ENCODE data around the gene ELL2. TPM values are rescaled to one million over a fixed set of nuclear protein-coding genes. Genes with fewer than 3 reads are reported as not detected.

Gene ELL2
- total RNA-seq, 1 experiment from 2014 or later = 27.5 TPM

- Mint-ChIP-seq H3K9me3 (no peaks in the 10 kb centered on the region), H3K4me3 (no peak overlapping the region), H3K36me3 (ENCODE audit: insufficient read depth in 1 of 3, low read depth in 3 of 3) (no peaks in the 10 kb centered on the region), H3K4me1 (no peaks in the 10 kb centered on the region), H3K27ac (no peak overlapping the region), H3K27me3 (ENCODE audit: low read depth) (no peaks in the 10 kb centered on the region; the same call in 1 of the 2 replicates)
- H4K5ac ChIP-seq (ENCODE audit: insufficient read length, low read depth, low read length) = no peak overlapping the region
- no peak for DNase-seq
- no peak overlapping the region for H4K91ac ChIP-seq (ENCODE audit: insufficient read length, low read depth, low read length)
- H2BK15ac ChIP-seq (ENCODE audit: low read depth, low read length) = no peak overlapping the region
- no peak overlapping the region for H3K56ac ChIP-seq (ENCODE audit: insufficient read length, low read depth, low read length)
- no peak overlapping the region for H3K14ac ChIP-seq (ENCODE audit: insufficient read depth, low read length)
- H3K27ac ChIP-seq (ENCODE audit: insufficient read length, low read depth, low read length) = no peak overlapping the region
- H2AK5ac ChIP-seq (ENCODE audit: insufficient read length, low read length) = no peak overlapping the region
- no peaks in the 10 kb centered on the region for H3K79me2 ChIP-seq (ENCODE audit: insufficient read depth, low read length)
- H3K4me2 ChIP-seq (ENCODE audit: insufficient read depth, insufficient read length, low read length) = no peak overlapping the region
- H3K23me2 ChIP-seq (ENCODE audit: insufficient read length, low read depth, low read length, poor library complexity, severe bottlenecking) = no peaks in the 10 kb centered on the region
- no peaks in the 10 kb centered on the region for H3K27me3 ChIP-seq (ENCODE audit: insufficient read depth, low read length)
- H3K4ac ChIP-seq (ENCODE audit: low read depth, low read length) = no peak overlapping the region
- H2BK120ac ChIP-seq (ENCODE audit: low read depth, low read length, poor library complexity, severe bottlenecking) = no peak overlapping the region
- H2BK12ac ChIP-seq (ENCODE audit: insufficient read length, low read depth, low read length) = no peak overlapping the region
- H3K79me1 ChIP-seq (ENCODE audit: insufficient read depth, low read depth, low read length, poor library complexity, severe bottlenecking) = no peaks in the 10 kb centered on the region
- TF ChIP-seq, protein P1, sequence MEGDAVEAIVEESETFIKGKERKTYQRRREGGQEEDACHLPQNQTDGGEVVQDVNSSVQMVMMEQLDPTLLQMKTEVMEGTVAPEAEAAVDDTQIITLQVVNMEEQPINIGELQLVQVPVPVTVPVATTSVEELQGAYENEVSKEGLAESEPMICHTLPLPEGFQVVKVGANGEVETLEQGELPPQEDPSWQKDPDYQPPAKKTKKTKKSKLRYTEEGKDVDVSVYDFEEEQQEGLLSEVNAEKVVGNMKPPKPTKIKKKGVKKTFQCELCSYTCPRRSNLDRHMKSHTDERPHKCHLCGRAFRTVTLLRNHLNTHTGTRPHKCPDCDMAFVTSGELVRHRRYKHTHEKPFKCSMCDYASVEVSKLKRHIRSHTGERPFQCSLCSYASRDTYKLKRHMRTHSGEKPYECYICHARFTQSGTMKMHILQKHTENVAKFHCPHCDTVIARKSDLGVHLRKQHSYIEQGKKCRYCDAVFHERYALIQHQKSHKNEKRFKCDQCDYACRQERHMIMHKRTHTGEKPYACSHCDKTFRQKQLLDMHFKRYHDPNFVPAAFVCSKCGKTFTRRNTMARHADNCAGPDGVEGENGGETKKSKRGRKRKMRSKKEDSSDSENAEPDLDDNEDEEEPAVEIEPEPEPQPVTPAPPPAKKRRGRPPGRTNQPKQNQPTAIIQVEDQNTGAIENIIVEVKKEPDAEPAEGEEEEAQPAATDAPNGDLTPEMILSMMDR (conservative IDR thresholded peaks at IDR 0.05) = no peak
- no peaks in the 10 kb centered on the region; the same call in 1 of the 2 replicates for H3K4me1 ChIP-seq (ENCODE audit: insufficient read depth, low read length)
- H4K8ac ChIP-seq (replicated peaks; ENCODE audit: insufficient read length, low read depth, low read length) = no peak overlapping the region
- H4K20me1 ChIP-seq (ENCODE audit: control insufficient read depth, insufficient read depth, insufficient read length) = no peaks in the 10 kb centered on the region
- H3K18ac ChIP-seq (ENCODE audit: insufficient read length, low read depth, low read length) = no peak overlapping the region
- H3T11ph ChIP-seq (ENCODE audit: low read length) = no peak overlapping the region
- no peak overlapping the region for H3K23ac ChIP-seq (ENCODE audit: insufficient read length, low read depth, low read length)
- no peak overlapping the region for H2BK5ac ChIP-seq (ENCODE audit: insufficient read length, low read length)
- no peak overlapping the region for H3K9ac ChIP-seq (ENCODE audit: extremely low read depth, insufficient read length, low read length)
- WGBS (ENCODE audit: extremely low coverage, insufficient read length, low lambda C conversion rate) = no CpG with 5 or more reads among the region's 3 CpGs
- no peak overlapping the region for H2BK20ac ChIP-seq (ENCODE audit: low read depth, low read length, poor library complexity, severe bottlenecking)
- no peaks in the 10 kb centered on the region for H3K9me3 ChIP-seq (ENCODE audit: control insufficient read depth, low read depth, low read length)
- H2AFZ ChIP-seq (ENCODE audit: low read length) = no peak overlapping the region
Measured at GRCh38 chr5:95973793-95974325, 12.2 kb upstream of the ELL2 start.
